Measurements from ENCODE around the gene FAM83G. TPM values are rescaled to one million over a fixed set of nuclear protein-coding genes. Genes with fewer than 3 reads are reported as not detected.

The FAM83G gene
- total and polyA plus RNA-seq, 9 donors = 0.93 to 5.1 (median 2.3) TPM

- intact Hi-C loops (cut with DNase I) = no loop called here
- WGBS, 3 donors = 92 to 99% (median 96%) methylated on average over 12 of the region's 12 CpGs
- TF ChIP-seq POLR2A (IDR thresholded peaks at IDR 0.05) (no peak), EP300 (IDR thresholded peaks at IDR 0.05) (no peak), CTCF (IDR thresholded peaks at IDR 0.05) (no peak)
- H3K36me3 ChIP-seq = no peaks in the 10 kb centered on the region
- DNase-seq = no peak
- no peak overlapping the region for H3K27ac ChIP-seq
- H3K4me1 ChIP-seq (ENCODE audit: insufficient read depth) = no peaks in the 10 kb centered on the region
- no peaks in the 10 kb centered on the region for H3K27me3 ChIP-seq
- no peaks in the 10 kb centered on the region for H3K9me3 ChIP-seq
- no peak overlapping the region for H3K4me3 ChIP-seq
Measured at GRCh38 chr17:19013226-19013625, 8.7 kb upstream of the FAM83G start.

- 92 to 93% (median 93%) methylated on average over 22 of the region's 22 CpGs for WGBS, 3 donors
- Histone ChIP-seq H3K36me3 (no peaks in the 10 kb centered on the region), H3K4me3 (no peak overlapping the region), H3K9me3 (no peaks in the 10 kb centered on the region), H3K4me1 (ENCODE audit: insufficient read depth) (no peaks in the 10 kb centered on the region), H3K27me3 (no peaks in the 10 kb centered on the region), H3K27ac (no peak overlapping the region)
- no peak for TF ChIP-seq EP300 (IDR thresholded peaks at IDR 0.05)
- no peak for TF ChIP-seq POLR2A (IDR thresholded peaks at IDR 0.05)
- TF ChIP-seq CTCF (IDR thresholded peaks at IDR 0.05) = no peak
- DNase-seq = no peak
- intact Hi-C loops (cut with DNase I) = no loop called here
Measured at GRCh38 chr17:19012171-19013080, 7.9 kb upstream of the FAM83G start.

GRCh38 chr17:19011581-19011980, 7.0 kb upstream of the FAM83G start:
- no peak for DNase-seq
- intact Hi-C loops (cut with DNase I) = no loop called here
- no peaks in the 10 kb centered on the region for H3K36me3 ChIP-seq
- H3K4me1 ChIP-seq (ENCODE audit: insufficient read depth) = no peaks in the 10 kb centered on the region
- H3K27me3 ChIP-seq = no peaks in the 10 kb centered on the region
- no peak for TF ChIP-seq POLR2A (IDR thresholded peaks at IDR 0.05)
- no peak for TF ChIP-seq CTCF (IDR thresholded peaks at IDR 0.05)
- TF ChIP-seq EP300 (IDR thresholded peaks at IDR 0.05) = no peak
- no peak overlapping the region for H3K27ac ChIP-seq
- WGBS, 3 donors = 83 to 91% (median 85%) methylated on average over 6 of the region's 6 CpGs
- H3K9me3 ChIP-seq = no peaks in the 10 kb centered on the region
- no peak overlapping the region for H3K4me3 ChIP-seq

GRCh38 chr17:19010729-19011505, 6.4 kb upstream of the FAM83G start:
- no peaks in the 10 kb centered on the region for H3K9me3 ChIP-seq
- TF ChIP-seq EP300 (IDR thresholded peaks at IDR 0.05) (no peak), POLR2A (IDR thresholded peaks at IDR 0.05) (no peak), CTCF (IDR thresholded peaks at IDR 0.05) (no peak)
- H3K27me3 ChIP-seq = no peaks in the 10 kb centered on the region
- no peak overlapping the region for H3K4me3 ChIP-seq
- no peak for DNase-seq
- H3K27ac ChIP-seq = no peak overlapping the region
- H3K4me1 ChIP-seq (ENCODE audit: insufficient read depth) = no peaks in the 10 kb centered on the region
- intact Hi-C loops (cut with DNase I) = no loop called here
- H3K36me3 ChIP-seq = no peaks in the 10 kb centered on the region
- 54 to 67% (median 65%) methylated on average over 11 of the region's 11 CpGs for WGBS, 3 donors

Data from ovary (tissue), 9 donors.